ENCODE results near the gene RAPGEF6. TPM values are rescaled to one million over a fixed set of nuclear protein-coding genes. Genes with fewer than 3 reads are reported as not detected.

RAPGEF6 gene
- total RNA-seq, 1 donor from 2014 or later: 12.9 TPM

DNA sequence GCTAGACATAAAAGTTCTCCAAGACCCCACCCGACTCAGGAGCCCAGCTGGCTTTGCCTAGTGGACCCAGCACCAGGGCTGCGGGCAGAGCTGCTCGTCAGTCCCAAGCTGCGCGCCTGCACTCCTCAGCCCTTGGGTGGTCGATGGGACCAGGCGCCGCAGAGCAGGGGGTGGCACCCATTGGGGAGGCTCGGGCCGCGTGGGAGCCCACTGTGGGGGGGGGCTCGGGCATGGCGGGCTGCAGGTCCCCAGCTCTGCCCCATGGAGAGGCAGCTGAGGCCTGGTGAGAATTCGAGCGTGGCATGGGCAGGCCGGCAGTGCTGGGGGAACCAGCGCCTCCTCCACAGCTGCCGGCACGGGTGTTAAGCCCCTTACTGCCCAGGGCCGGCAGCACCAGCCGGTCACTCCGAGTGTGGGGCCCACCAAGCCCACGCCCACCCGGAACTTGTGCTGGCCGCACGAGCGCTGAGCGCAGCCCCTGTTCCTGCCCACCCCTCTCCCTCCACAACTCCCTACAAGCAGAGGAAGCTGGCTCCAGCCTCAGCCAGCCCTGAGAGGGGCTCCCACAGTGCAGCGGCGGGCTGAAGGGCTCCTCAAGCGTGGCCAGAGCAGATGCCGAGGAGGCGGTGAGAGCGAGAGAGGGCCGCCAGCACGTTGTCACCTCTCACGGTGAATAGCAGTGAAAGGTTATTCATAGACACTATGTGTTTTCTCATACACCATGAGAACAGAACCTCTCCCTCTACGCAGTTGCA lies 54.9 kb downstream of the RAPGEF6 start:
- TF ChIP-seq, protein P1, sequence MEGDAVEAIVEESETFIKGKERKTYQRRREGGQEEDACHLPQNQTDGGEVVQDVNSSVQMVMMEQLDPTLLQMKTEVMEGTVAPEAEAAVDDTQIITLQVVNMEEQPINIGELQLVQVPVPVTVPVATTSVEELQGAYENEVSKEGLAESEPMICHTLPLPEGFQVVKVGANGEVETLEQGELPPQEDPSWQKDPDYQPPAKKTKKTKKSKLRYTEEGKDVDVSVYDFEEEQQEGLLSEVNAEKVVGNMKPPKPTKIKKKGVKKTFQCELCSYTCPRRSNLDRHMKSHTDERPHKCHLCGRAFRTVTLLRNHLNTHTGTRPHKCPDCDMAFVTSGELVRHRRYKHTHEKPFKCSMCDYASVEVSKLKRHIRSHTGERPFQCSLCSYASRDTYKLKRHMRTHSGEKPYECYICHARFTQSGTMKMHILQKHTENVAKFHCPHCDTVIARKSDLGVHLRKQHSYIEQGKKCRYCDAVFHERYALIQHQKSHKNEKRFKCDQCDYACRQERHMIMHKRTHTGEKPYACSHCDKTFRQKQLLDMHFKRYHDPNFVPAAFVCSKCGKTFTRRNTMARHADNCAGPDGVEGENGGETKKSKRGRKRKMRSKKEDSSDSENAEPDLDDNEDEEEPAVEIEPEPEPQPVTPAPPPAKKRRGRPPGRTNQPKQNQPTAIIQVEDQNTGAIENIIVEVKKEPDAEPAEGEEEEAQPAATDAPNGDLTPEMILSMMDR (conservative IDR thresholded peaks at IDR 0.05; ENCODE audit: low read depth, low read length): no peak
- H3K4me3 ChIP-seq (ENCODE audit: low read depth, low read length): no peak overlapping the region
- no peak for DNase-seq (ENCODE audit: low read depth)

DNA sequence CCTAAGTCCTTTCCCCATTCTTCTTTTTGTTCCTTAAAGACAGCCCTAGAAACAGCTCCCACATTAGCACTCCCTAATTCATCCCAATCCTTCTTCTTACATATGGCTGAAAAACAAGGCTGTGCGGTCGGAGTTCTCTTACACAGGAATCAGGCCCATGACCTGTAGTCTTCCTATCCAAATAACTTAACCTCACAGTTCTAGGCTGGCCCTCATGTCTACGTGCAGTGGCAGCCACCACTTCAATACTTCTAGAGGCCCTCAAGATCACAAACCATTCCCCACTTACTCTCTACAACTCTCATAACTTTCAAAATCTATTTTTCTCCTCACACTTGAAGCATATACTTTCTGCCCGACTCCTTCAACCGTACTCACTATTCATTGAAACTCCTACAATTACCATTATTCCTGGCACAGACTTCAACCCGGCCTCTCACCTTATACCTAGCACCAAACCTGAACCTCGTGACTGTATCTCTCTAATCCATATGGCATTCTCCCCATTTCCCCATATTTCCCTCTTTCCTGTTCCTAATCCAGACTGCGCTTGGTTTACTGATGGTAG lies 59.3 kb downstream of the RAPGEF6 start:
- no peak overlapping the region for H3K4me3 ChIP-seq (ENCODE audit: low read depth, low read length)
- TF ChIP-seq, protein P1 (conservative IDR thresholded peaks at IDR 0.05; ENCODE audit: low read depth, low read length): no peak
- DNase-seq (ENCODE audit: low read depth): no peak

DNA sequence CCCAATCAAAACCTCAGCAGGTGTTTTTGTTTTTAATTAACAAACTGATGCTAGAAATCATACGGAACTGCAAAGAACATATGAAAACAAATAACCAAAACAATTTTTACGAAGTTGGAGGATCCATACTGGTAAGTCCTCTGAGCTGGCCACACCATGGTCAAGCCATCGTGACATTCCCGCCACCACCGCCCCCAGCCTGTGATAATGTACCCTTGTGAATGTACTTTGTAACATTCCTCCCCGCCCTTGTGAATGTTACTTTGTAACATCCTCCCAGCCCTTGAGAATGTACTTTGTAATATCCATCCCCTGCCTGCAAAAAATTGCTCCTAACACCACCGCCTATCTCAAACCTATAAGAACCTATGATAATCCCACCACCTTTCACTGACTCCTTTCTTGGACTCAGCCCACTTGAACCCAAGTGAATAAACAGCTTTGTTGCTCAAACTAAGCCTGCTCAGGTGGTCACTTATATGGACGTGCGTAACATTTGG lies 63.3 kb downstream of the RAPGEF6 start:
- TF ChIP-seq, protein P1 (conservative IDR thresholded peaks at IDR 0.05; ENCODE audit: low read depth, low read length): no peak
- H3K4me3 ChIP-seq (ENCODE audit: low read depth, low read length): no peak overlapping the region
- no peak for DNase-seq (ENCODE audit: low read depth)

DNA sequence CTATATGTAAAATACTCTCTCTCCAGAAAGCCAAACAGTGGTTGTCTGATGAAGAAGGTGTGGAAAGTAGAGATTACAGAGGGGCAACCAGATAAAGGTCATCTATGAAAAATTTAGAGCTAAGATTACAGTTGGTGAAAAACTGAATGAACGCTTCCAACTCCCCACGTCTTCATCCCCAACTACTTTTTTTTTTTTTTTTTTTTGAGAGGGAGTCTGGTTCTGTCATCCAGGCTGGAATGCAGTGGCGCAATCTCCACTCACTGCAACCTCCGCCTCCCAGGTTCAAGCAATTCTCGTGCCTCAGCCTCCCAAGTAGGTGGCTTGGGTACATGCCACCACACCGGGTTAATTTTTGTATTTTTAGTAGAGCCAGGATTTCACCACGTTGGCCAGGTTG lies 64.3 kb downstream of the RAPGEF6 start:
- no peak overlapping the region for H3K4me3 ChIP-seq (ENCODE audit: low read depth, low read length)
- TF ChIP-seq, protein P1 (conservative IDR thresholded peaks at IDR 0.05; ENCODE audit: low read depth, low read length): no peak
- DNase-seq (ENCODE audit: low read depth): no peak

DNA sequence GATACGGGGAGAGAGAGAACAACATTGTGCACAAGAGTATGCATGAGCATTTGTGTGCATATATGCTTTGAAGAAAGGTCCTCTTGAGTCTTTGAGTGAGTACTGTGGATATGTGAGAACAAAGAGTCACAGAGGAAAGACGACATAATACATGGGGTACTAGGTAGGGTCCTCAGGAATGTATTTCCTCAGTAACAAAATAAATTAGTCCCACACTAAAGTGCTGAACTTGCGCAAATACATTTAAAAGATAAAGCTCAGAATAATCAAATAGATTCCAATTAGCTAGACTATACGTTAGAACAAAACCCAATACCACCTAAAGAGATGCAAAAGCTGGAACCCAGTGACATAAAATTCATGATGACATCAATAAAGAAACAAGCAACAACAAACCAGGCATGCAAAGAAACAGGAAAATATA lies 70.8 kb downstream of the RAPGEF6 start:
- no peak overlapping the region for H3K4me3 ChIP-seq (ENCODE audit: low read depth, low read length)
- TF ChIP-seq, protein P1 (conservative IDR thresholded peaks at IDR 0.05; ENCODE audit: low read depth, low read length): no peak
- DNase-seq (ENCODE audit: low read depth): no peak

DNA sequence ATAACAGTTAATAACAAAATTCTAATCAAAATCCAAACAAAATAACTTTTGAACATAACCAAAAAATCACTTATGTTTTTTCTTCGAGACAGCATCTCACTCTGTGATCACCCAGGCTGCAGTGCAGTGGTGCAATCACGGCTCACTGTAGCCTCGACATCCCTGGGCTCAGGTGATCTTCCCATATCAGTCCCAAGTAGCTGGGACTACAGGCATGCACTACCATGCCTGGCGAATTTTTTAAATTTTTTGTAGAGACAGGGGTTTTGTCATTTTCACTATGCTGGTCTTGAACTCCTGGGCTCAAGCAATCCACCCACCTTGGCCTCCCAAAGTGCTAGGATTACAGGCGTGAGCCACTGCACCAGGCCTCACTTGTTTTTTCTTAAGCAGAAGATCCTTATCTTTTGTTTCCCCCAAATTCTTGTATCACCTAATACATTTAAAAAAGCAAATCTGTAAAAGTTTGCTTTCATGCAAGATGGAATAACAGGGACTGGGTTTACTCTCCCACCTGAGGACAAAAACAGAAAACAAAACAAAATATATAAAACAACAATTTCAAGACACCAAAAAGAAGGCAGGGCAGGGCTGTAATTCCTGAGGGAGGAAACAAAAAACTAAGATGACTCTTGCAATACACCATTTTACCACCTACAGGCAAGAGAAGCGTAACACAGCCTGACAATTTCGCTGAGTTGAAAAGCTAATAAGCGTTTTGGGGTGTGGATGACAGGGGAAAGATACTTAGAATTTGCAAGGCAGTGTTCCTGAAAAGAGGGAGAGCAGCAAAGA lies 71.4 kb downstream of the RAPGEF6 start:
- no peak for DNase-seq (ENCODE audit: low read depth)
- TF ChIP-seq, protein P1 (conservative IDR thresholded peaks at IDR 0.05; ENCODE audit: low read depth, low read length): no peak

More for the DNA sequence above, 71.4 kb downstream of the RAPGEF6 start:
- H3K4me3 ChIP-seq (ENCODE audit: low read depth, low read length): no peak overlapping the region

Measured in epithelial cell of proximal tubule (primary cell).